Activated T-helper 1 cell treated with anti-CD3 and anti-CD28 coated beads, Interleukin-12 subunit alpha, Interleukin-12 subunit beta, Interleukin-2, Interleukin-4 antibody, amounts not matched to agents 30 ng/mL and 10 ng/mL and 1 ng/mL, durations not matched to agents 14 hours and 24 hours and 36 hours (primary cell): ENCODE results near the gene LDB1. TPM values are rescaled to one million over a fixed set of nuclear protein-coding genes. Genes with fewer than 3 reads are reported as not detected.
A peak's percentile ranks its signal among the peaks of the same experiment; 100 is the strongest.

Experiments used
- DNase-seq: peaks from one replicate; pipeline ENCODE4 v3.0.0; 2021; ENCODE audit warnings: low spot score
- H3K27ac Mint-ChIP-seq: one replicate; pipeline ENCODE4 v1.8.0; 2021; ENCODE audit warnings: mild to moderate bottlenecking, mixed read lengths
- H3K27me3 Mint-ChIP-seq: one replicate; pipeline ENCODE4 v1.8.0; 2022; ENCODE audit warnings: mild to moderate bottlenecking, moderate library complexity, mixed read lengths; ENCODE audit not compliant: insufficient read depth
- H3K36me3 Mint-ChIP-seq: one replicate; pipeline ENCODE4 v1.8.0; 2021; ENCODE audit warnings: low read depth, mixed read lengths
- H3K4me1 Mint-ChIP-seq: one replicate; pipeline ENCODE4 v1.8.0; 2021; ENCODE audit warnings: low read depth, mixed read lengths
- H3K4me3 Mint-ChIP-seq: one replicate; pipeline ENCODE4 v1.8.0; 2021; ENCODE audit warnings: mild to moderate bottlenecking, moderate library complexity, mixed read lengths
- H3K9me3 Mint-ChIP-seq: one replicate; pipeline ENCODE4 v1.8.0; 2021; ENCODE audit warnings: mixed read lengths
- intact Hi-C: fragments of 100-400 bp; cut with micrococcal nuclease; formaldehyde crosslinking; loops from one replicate; pipeline ENCODE4 v1.15.1; 2024
- total RNA-seq: library from RNA; stranded (reverse); gene quantifications from 2 replicates; pipeline ENCODE4 v1.2.3, GENCODE V29; 2022

The LDB1 gene
- total RNA-seq, 1 donor from 2014 or later, result 87.1 TPM

- Mint-ChIP-seq H3K4me1 (no peaks in the 10 kb centered on the region), H3K9me3 (no peaks in the 10 kb centered on the region), H3K36me3 (no peaks in the 10 kb centered on the region), H3K27ac (no peak overlapping the region), H3K27me3 (no peaks in the 10 kb centered on the region), H3K4me3 (no peak overlapping the region)
- no peak for DNase-seq
- intact Hi-C loops, result no loop called here
Measured at GRCh38 chr10:102085336-102085735, 34.8 kb downstream of the LDB1 start.

GRCh38 chr10:102083541-102083940 lies 36.6 kb downstream of the LDB1 start:
- Mint-ChIP-seq H3K36me3 (no peaks in the 10 kb centered on the region), H3K27ac (no peak overlapping the region), H3K9me3 (no peaks in the 10 kb centered on the region), H3K4me3 (no peak overlapping the region), H3K4me1 (no peaks in the 10 kb centered on the region), H3K27me3 (peaks cover 2% of the 10 kb centered on the region)
- intact Hi-C loops, result no loop called here
- no peak for DNase-seq

GRCh38 chr10:102072673-102073527 lies 47.3 kb downstream of the LDB1 start:
- H3K4me1 Mint-ChIP-seq, result peaks cover 6% of the 10 kb centered on the region
- H3K27ac Mint-ChIP-seq, result no peak overlapping the region
- DNase-seq, result peak; percentile 67
- H3K27me3 Mint-ChIP-seq, result no peaks in the 10 kb centered on the region
- no peak overlapping the region for H3K4me3 Mint-ChIP-seq
- intact Hi-C loops, result loop anchor here (1.0 to 5.0 kb wide), 4 partner anchors 42 to 233 kb away; no protein-coding TSS in a partner anchor
- no peaks in the 10 kb centered on the region for H3K9me3 Mint-ChIP-seq
- H3K36me3 Mint-ChIP-seq, result peaks cover 6% of the 10 kb centered on the region

GRCh38 chr10:102069071-102069470 lies 51.1 kb downstream of the LDB1 start:
- Mint-ChIP-seq H3K36me3 (peaks cover 6% of the 10 kb centered on the region), H3K27ac (no peak overlapping the region), H3K4me1 (peaks cover 21% of the 10 kb centered on the region), H3K9me3 (no peaks in the 10 kb centered on the region), H3K4me3 (no peak overlapping the region), H3K27me3 (no peaks in the 10 kb centered on the region)
- intact Hi-C loops, result loop anchor here (10.0 kb wide), 1 partner anchor 786 kb away; the partner anchor contains the start of gene BORCS7
- no peak for DNase-seq

- intact Hi-C loops, result loop anchor here (10.0 kb wide), 1 partner anchor 787 kb away; the partner anchor contains the start of gene BORCS7
- Mint-ChIP-seq H3K4me1 (peaks cover 22% of the 10 kb centered on the region), H3K27ac (no peak overlapping the region), H3K4me3 (peak overlapping the region; percentile 15), H3K27me3 (no peaks in the 10 kb centered on the region), H3K36me3 (peaks cover 6% of the 10 kb centered on the region), H3K9me3 (no peaks in the 10 kb centered on the region)
- DNase-seq, result no peak
Measured at GRCh38 chr10:102068216-102068615, 52.0 kb downstream of the LDB1 start.

- no peak for DNase-seq
- Mint-ChIP-seq H3K36me3 (peaks cover 6% of the 10 kb centered on the region), H3K27ac (peak overlapping the region; percentile 78), H3K9me3 (no peaks in the 10 kb centered on the region), H3K4me3 (peak overlapping the region; percentile 70), H3K4me1 (peaks cover 17% of the 10 kb centered on the region), H3K27me3 (no peaks in the 10 kb centered on the region)
- intact Hi-C loops, result loop anchor here (10.0 kb wide), 1 partner anchor 787 kb away; the partner anchor contains the start of gene BORCS7
Measured at GRCh38 chr10:102067091-102067916, 52.9 kb downstream of the LDB1 start.

GRCh38 chr10:102066399-102067088 lies 53.6 kb downstream of the LDB1 start:
- intact Hi-C loops, result loop anchor here (10.0 kb wide), 1 partner anchor 788 kb away; the partner anchor contains the start of gene BORCS7
- no peak for DNase-seq

GRCh38 chr10:102065561-102066398 lies 54.4 kb downstream of the LDB1 start:
- Mint-ChIP-seq H3K36me3 (peaks cover 6% of the 10 kb centered on the region), H3K4me1 (peaks cover 17% of the 10 kb centered on the region), H3K27ac (peak overlapping the region; percentile 86), H3K4me3 (peak overlapping the region; percentile 89), H3K9me3 (no peaks in the 10 kb centered on the region), H3K27me3 (no peaks in the 10 kb centered on the region)
- intact Hi-C loops, result loop anchor here (1.0 to 10.0 kb wide), 6 partner anchors 9 to 789 kb away; partner anchors contain the start of genes ARMH3, BORCS7 and NOLC1
- no peak for DNase-seq

More at GRCh38 chr10:102066399-102067088, 53.6 kb downstream of the LDB1 start:
- peaks cover 17% of the 10 kb centered on the region for H3K4me1 Mint-ChIP-seq
- H3K27me3 Mint-ChIP-seq, result no peaks in the 10 kb centered on the region
- peaks cover 6% of the 10 kb centered on the region for H3K36me3 Mint-ChIP-seq
- no peaks in the 10 kb centered on the region for H3K9me3 Mint-ChIP-seq
- peak overlapping the region; percentile 89 for H3K4me3 Mint-ChIP-seq
- peak overlapping the region; percentile 86 for H3K27ac Mint-ChIP-seq

GRCh38 chr10:102064868-102065560 lies 55.2 kb downstream of the LDB1 start, which contains the start of gene HPS6:
TSS of gene HPS6 (plus strand) at chr10:102065349. CDS start at chr10:102065475, 126 bp downstream.
- H3K4me3 Mint-ChIP-seq, result peak within 1 kb of the TSS; percentile 89
- no peaks in the 10 kb centered on the region for H3K27me3 Mint-ChIP-seq
- peaks cover 17% of the 10 kb centered on the region for H3K4me1 Mint-ChIP-seq
- peaks cover 4% of the 10 kb centered on the region for H3K36me3 Mint-ChIP-seq
- H3K27ac Mint-ChIP-seq, result peak within 1 kb of the TSS; percentile 90
- peak; percentile 89 for DNase-seq
- intact Hi-C loops, result loop anchor here (1.0 to 10.0 kb wide), 6 partner anchors 9 to 790 kb away; partner anchors contain the start of genes ARMH3, BORCS7 and NOLC1
- H3K9me3 Mint-ChIP-seq, result no peaks in the 10 kb centered on the region

- Mint-ChIP-seq H3K36me3 (peaks cover 3% of the 10 kb centered on the region), H3K27ac (peak overlapping the region; percentile 90), H3K9me3 (no peaks in the 10 kb centered on the region), H3K4me1 (peaks cover 17% of the 10 kb centered on the region), H3K4me3 (peak overlapping the region; percentile 87), H3K27me3 (no peaks in the 10 kb centered on the region)
- intact Hi-C loops, result loop anchor here (2.0 to 10.0 kb wide), 4 partner anchors 50 to 790 kb away; partner anchors contain the start of gene BORCS7
- DNase-seq, result no peak
Measured at GRCh38 chr10:102064503-102064867, 55.7 kb downstream of the LDB1 start.

- intact Hi-C loops, result loop anchor here (5.0 to 10.0 kb wide), 2 partner anchors 652 to 795 kb away; partner anchors contain the start of genes ARL3, BORCS7 and SFXN2
- H3K4me3 Mint-ChIP-seq, result no peak overlapping the region
- no peaks in the 10 kb centered on the region for H3K9me3 Mint-ChIP-seq
Measured at GRCh38 chr10:102059987-102060386, 60.2 kb downstream of the LDB1 start.

More at GRCh38 chr10:102059987-102060386, 60.2 kb downstream of the LDB1 start:
- H3K27ac Mint-ChIP-seq, result no peak overlapping the region
- no peaks in the 10 kb centered on the region for H3K36me3 Mint-ChIP-seq
- no peaks in the 10 kb centered on the region for H3K27me3 Mint-ChIP-seq
- DNase-seq, result no peak
- peaks cover 16% of the 10 kb centered on the region for H3K4me1 Mint-ChIP-seq
